GM19452 (cell line): Measurements from ENCODE around the gene PCDHGA1.

Experiments
- ATAC-seq: cut with Tn5 transposase; IDR thresholded peaks from one replicate; pipeline ENCODE4 v1.9.1; 2021; ENCODE audit not compliant: unreplicated experiment

Gene PCDHGA1

DNA sequence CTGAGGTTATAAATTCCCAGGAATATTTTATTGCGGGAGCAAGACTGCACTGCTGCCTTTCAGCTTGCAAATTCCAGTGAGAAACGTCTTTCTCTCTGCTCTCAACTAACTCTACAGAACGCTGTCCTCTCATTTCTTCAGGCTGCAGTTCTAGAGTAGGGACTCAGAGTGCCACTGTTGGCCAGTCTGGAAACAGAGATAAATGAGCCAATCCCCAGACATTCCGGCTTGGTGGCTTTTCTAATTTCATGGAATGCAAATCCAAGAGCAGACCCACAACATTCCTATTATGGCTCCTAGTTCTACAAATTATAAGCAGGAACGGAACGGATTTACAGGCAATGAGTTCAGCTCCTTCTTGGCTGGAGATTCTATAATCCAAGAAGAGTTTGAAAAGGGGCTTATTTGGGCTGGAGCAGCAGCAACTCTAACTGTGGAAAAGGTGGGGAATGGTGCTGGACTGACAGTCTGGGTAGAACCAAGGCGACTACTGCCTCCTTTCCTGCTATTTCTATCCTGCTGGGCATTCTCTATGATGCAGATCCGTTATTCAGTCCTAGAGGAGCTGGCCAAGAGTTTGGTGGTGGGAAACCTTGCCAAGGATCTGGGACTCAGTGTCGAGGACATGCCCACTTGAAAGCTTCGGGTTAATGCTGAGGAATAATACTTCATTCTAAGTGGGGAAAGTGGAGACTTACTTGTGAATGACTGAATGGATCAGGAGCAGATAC is 109.3 kb downstream of the PCDHGA1 start:
- ATAC-seq: no peak

DNA sequence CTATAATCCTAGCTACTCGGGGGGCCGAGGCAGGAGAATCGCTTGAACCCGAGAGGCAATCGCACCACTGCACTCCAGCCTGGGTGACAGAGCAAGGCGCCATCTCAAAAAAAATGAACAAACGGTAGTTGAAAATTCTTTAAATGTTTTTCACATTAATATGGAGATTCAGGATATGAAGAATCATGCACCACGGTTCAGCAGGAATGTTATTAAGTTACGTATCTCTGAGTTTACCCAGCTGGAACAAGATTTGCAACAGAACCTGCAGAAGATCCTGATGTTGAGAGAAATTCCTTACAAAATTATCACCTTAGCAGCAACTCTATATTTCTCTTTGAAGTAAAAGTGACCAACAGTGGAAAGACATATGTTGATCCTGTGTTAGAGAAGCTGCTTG is 110.0 kb downstream of the PCDHGA1 start:
- ATAC-seq: no peak

DNA sequence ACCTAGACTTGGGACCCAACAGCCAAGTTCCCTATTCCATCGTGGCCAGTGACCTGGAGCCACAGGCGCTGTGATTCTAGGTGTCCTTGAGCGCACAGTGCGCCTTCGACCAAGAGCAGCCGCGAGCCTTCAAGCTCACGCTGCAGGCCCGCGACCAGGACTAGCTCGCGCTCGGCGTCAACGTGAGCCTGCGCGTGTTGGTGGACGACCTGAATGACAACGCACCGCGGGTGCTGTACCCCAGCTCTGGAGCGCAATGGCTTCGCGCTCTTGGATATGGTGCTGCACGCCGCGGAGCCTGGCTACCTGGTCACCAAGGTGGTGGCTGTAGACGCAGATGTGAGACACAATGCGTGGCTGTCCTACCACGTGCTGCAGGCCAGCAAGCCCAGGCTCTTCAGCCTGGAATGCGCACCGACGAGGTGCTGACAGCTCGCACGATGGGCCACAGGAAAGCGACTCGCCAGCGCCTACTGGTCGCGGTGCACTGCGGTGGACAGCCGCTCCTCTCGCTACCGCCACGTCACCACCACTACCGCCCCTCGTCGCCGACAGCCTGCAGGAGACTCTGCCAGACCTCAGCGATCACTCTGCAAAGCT is 111.4 kb downstream of the PCDHGA1 start:
- ATAC-seq: no peak

DNA sequence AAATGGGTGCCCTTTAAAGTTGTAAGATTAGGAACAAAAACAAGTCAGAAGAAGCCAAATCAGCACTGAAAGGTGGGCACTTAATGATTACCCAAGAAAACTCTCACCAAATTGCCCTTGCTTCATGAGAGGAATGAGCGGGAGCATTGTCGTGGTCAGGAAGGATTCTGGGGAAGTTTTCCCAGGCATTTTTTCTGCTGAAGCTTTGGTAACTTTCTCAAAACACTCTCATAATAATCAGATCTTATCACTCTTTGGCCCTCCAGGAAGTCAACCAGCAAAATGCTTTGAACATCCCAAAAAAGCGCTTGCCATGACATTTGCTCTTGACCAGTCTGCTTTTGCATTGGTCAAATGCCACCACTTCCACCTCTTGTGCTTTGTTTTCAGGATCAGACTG is 135.0 kb downstream of the PCDHGA1 start:
- no peak for ATAC-seq

DNA sequence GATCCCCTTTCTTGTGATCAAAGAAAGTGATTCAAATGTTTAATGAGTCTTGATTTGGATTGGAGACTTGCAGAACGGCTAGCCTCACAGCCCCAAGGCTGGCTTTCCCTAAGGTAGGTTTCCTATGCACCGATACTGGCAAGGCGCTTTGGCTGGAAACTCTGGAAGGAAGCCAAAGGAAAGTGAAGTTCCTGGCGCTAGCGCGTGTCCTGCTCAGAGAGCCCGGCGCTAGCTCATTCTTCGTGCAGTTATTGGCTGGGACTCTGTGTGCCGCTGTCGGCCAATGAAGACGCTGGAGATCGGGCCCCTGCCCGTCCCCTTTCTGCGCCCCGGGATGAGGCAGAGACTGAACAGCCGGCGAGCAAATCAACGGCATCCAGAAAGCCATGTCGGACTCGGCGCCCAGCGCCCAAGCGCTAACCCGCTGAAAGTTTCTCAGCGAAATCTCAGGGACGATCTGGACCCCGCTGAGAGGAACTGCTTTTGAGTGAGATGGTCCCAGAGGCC is 145.4 kb downstream of the PCDHGA1 start, which contains the start of gene PCDHGC3:
Gene PCDHGC3, plus strand, starts transcription at position 342 of the 507 bp plus-strand sequence. Its CDS starts 151 bp downstream, at position 493.
- peak; percentile 97 for ATAC-seq

DNA sequence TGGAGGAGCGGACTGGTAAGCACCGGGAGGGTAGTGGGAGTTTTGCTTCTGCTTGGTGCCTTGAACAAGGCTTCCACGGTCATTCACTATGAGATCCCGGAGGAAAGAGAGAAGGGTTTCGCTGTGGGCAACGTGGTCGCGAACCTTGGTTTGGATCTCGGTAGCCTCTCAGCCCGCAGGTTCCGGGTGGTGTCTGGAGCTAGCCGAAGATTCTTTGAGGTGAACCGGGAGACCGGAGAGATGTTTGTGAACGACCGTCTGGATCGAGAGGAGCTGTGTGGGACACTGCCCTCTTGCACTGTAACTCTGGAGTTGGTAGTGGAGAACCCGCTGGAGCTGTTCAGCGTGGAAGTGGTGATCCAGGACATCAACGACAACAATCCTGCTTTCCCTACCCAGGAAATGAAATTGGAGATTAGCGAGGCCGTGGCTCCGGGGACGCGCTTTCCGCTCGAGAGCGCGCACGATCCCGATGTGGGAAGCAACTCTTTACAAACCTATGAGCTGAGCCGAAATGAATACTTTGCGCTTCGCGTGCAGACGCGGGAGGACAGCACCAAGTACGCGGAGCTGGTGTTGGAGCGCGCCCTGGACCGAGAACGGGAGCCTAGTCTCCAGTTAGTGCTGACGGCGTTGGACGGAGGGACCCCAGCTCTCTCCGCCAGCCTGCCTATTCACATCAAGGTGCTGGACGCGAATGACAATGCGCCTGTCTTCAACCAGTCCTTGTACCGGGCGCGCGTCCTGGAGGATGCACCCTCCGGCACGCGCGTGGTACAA is 146.0 kb downstream of the PCDHGA1 start:
- ATAC-seq: peak; percentile 24

DNA sequence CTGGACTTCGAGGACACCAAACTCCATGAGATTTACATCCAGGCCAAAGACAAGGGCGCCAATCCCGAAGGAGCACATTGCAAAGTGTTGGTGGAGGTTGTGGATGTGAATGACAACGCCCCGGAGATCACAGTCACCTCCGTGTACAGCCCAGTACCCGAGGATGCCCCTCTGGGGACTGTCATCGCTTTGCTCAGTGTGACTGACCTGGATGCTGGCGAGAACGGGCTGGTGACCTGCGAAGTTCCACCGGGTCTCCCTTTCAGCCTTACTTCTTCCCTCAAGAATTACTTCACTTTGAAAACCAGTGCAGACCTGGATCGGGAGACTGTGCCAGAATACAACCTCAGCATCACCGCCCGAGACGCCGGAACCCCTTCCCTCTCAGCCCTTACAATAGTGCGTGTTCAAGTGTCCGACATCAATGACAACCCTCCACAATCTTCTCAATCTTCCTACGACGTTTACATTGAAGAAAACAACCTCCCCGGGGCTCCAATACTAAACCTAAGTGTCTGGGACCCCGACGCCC is 146.8 kb downstream of the PCDHGA1 start:
- ATAC-seq: no peak

DNA sequence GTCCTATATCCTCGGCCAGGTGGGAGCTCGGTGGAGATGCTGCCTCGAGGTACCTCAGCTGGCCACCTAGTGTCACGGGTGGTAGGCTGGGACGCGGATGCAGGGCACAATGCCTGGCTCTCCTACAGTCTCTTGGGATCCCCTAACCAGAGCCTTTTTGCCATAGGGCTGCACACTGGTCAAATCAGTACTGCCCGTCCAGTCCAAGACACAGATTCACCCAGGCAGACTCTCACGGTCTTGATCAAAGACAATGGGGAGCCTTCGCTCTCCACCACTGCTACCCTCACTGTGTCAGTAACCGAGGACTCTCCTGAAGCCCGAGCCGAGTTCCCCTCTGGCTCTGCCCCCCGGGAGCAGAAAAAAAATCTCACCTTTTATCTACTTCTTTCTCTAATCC is 147.5 kb downstream of the PCDHGA1 start:
- no peak for ATAC-seq

DNA sequence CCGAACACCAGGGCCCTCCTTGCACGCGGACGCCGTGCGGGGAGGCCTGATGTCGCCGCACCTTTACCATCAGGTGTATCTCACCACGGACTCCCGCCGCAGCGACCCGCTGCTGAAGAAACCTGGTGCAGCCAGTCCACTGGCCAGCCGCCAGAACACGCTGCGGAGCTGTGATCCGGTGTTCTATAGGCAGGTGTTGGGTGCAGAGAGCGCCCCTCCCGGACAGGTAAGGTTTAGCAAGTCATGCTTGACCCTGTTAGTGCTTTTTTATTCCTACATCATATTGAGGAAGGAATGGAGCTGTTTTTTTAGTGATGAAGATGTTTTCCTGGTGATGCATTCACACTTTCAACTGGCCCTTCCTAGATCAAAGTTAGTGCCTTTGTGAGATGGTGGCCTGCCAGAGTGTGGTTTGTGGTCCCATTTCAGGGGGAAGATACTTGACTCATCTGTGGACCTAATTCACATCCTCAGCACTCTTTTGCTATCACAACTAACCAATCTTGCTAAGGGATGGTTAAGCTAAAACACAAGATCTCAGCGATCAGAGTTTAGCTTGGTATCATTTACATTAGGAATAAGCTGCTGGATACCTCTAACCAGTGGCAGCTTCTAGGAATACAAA is 148.1 kb downstream of the PCDHGA1 start:
- no peak for ATAC-seq

DNA sequence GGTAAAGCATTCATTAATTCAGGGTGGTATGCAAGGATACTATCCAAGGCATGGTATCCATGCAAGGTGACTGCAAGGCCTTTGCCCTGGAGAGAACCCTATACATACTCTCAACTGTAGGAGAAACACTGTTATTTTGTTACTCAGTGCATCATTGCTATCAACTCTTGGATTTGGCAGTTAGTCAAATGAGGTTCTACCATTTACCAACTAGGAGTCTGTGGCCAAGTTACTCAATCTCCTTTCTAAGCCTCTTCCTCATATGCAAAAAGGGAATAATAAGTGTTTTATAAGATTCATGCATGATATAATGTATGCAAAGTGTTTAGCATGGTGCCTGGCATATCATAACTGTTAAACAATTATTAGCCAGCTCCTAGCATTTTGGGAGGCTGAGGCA is 149.5 kb downstream of the PCDHGA1 start:
- no peak for ATAC-seq

DNA sequence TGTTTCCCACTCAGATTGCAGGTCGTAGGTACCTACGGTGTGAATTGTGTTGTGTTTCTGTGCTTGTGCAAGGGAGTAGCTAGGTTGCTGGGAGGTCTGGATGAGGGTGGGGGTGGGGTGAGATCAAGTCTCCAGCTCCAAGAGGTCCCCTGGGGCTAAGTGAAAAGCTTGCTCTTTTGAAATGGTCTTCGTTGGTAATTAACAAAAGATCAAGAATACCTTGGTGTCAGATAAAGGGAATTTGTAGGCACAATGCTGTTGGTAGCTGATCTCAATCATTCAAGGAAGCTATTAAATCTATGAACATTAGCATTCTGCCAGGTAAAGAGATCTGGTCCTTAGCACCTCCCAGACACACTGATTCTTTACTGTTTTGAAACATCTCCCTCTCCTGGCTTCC is 153.6 kb downstream of the PCDHGA1 start:
- ATAC-seq: no peak

DNA sequence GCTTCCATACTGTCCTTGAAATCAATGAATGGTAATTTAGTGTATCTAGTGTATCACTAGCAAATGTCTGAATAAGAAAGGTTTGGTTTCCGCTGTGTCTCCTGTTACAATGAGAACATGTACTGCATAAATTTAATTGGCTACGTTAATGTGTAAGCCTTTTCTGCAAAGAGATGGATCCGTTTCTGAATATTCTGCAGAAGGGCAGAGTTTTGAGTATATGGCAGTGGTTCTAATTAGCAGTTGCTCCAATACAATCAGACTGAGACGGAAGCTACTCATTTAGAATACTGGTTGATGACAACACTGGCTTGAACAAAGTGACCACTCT is 154.0 kb downstream of the PCDHGA1 start:
- no peak for ATAC-seq

DNA sequence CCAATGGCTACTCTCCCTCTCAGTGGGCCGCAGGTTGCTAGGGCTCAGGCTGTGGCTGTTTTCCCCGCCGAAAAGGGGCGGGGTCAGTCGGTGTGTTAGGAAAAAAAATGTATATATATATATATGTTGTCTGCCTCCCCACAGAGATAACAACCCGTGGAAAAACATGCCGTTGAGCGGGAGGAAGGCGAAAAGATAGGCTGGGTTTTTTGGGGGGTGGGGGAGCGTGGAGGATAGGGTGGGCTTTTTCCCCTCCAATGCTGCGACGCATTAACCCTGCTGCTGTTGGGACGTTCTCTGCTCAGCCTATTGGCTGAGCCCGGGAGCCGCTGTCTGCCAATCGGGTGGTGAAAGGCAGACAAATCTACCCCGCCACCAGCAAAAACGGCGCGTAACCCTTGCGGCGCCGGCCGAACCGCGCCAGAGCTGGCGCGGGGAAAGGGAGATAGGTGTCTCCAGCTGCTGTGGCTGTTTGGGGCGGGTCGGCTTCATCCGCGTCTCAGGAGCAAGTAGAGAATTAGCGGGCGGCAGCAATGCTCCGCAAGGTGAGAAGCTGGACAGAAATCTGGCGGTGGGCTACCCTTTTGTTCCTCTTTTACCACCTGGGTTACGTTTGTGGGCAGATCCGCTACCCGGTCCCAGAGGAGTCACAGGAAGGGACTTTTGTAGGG is 154.5 kb downstream of the PCDHGA1 start, which contains the start of gene PCDHGC4:
Gene PCDHGC4, plus strand, starts transcription at position 390 of the 671 bp plus-strand sequence. Its CDS starts 144 bp downstream, at position 534.
- no peak for ATAC-seq

DNA sequence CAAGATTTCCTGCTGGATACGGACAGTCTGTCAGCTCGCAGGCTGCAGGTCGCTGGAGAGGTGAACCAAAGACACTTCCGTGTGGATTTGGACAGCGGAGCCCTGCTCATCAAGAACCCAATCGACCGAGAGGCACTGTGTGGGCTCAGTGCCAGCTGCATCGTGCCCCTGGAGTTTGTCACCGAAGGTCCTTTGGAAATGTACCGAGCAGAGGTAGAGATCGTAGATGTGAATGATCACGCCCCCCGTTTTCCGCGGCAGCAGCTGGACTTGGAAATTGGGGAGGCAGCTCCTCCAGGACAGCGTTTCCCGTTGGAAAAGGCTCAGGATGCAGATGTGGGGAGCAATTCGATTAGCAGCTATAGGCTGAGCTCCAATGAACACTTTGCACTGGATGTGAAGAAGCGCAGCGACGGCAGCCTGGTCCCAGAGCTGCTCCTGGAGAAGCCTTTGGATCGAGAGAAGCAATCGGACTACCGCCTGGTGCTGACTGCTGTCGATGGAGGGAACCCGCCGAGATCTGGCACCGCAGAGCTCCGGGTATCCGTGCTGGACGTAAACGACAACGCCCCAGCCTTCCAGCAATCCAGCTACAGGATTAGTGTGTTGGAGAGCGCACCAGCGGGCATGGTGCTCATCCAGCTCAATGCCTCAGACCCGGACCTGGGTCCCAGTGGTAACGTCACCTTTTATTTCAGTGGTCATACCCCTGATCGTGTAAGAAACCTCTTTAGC is 155.2 kb downstream of the PCDHGA1 start:
- no peak for ATAC-seq

DNA sequence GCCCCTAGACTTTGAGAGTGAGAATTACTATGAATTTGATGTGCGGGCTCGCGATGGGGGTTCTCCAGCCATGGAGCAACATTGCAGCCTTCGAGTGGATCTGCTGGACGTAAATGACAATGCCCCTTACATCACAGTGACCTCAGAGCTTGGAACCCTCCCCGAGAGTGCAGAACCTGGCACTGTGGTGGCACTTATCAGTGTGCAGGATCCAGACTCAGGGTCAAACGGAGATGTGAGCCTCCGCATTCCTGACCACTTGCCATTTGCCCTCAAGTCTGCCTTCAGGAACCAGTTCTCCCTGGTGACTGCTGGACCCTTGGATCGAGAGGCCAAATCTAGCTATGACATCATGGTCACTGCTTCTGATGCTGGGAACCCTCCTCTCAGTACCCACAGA is 155.8 kb downstream of the PCDHGA1 start:
- ATAC-seq: no peak

DNA sequence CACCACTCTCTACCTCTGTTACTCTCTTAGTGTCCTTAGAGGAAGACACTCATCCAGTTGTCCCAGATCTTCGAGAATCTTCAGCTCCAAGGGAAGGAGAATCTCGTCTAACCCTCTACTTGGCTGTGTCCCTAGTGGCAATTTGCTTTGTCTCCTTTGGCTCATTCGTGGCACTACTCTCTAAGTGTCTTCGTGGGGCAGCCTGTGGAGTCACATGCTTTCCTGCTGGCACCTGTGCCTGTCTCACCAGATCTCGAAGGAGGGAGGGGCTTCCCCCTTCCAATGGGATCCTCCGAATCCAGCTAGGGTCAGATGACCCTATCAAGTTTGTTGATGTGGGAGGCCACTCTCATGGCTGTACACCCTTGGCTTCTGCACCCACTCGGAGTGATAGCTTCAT is 156.8 kb downstream of the PCDHGA1 start:
- ATAC-seq: no peak

DNA sequence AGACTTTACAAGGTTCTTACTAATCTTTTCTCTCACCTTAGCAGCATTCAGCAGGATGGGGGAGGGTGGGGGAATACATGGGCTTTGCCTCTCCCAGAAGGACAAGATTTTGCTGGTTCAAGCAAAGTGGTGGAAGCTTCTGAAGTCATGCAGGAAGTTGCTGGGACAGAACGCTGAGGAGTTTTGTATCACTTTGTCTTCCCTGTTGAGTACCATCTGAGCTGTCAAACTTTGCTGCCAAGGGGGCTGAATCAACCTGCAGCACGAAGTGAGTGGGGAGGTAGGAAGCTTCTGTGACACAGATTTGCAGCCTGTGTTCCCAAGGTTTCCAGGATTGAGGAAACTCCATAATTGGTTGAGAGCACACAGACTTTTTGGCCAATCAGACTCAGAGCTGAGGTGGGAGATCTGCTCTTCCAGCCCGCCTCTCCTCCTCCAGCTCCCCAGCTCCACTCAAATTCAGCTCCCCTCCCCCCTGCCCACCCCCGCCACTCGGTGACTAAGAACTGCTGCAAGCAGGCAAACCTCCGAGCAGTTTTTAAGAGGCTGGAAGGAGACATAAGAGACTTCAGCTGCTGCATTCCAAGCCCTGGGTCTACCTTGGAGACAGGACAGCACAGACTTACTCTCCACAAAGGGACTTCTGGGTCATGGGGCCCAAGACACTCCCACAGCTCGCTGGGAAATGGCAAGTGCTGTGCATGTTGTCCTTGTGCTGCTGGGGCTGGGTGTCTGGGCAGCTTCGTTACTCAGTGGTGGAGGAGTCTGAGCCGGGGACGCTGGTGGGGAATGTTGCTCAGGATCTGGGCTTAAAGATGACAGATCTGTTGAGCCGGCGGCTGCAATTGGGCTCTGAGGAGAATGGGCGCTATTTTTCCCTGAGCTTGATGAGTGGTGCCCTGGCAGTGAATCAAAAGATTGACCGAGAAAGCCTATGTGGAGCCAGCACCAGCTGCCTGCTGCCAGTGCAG is 158.6 kb downstream of the PCDHGA1 start, which contains the start of gene PCDHGC5:
Gene PCDHGC5, plus strand, starts transcription at position 491 of the 971 bp plus-strand sequence. Its CDS starts 160 bp downstream, at position 651.
- no peak for ATAC-seq

DNA sequence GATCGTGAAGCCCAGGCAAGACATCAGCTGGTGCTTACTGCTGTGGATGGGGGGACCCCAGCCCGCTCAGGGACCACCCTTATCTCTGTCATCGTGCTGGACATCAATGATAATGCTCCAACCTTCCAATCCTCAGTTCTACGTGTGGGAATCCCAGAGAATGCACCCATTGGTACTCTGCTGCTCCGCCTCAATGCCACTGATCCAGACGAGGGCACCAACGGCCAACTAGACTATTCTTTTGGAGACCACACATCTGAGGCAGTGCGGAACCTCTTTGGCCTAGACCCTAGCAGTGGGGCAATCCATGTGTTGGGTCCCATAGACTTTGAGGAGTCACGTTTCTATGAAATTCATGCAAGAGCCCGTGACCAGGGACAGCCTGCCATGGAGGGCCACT is 159.5 kb downstream of the PCDHGA1 start:
- ATAC-seq: no peak
